ENCODE measurements around the gene SPTLC1. TPM values are rescaled to one million over a fixed set of nuclear protein-coding genes. Genes with fewer than 3 reads are reported as not detected.

The SPTLC1 gene
- total and polyA plus RNA-seq, 2 of the 8 experiments (the other 6 are each of a cell fraction or from before 2014, with no cell fraction given), result 34.2 to 62.1 TPM

- TF ChIP-seq CHD7 (IDR thresholded peaks at IDR 0.05; ENCODE audit: insufficient replicate concordance, low read length), result no peak
- no peak for TF ChIP-seq POLR2AphosphoS5 (IDR thresholded peaks at IDR 0.05; ENCODE audit: low read depth, low read length)
These were observed 111.2 kb downstream of the SPTLC1 start (continued) for GRCh38 chr9:92004045-92004392.
